ENCODE results near the gene NXNL2.
A peak's percentile ranks its signal among the peaks of the same experiment; 100 is the strongest.

NXNL2 gene

GRCh38 chr9:88579050-88579715 lies 44.2 kb downstream of the NXNL2 start:
- no peak for DNase-seq

GRCh38 chr9:88580961-88581360 lies 46.0 kb downstream of the NXNL2 start:
- no peak for DNase-seq

- no peak for DNase-seq
Observed at GRCh38 chr9:88583901-88584596, 49.1 kb downstream of the NXNL2 start.

- no peak for DNase-seq
Observed at GRCh38 chr9:88585426-88585825, 50.4 kb downstream of the NXNL2 start.

- DNase-seq: no peak
Observed at GRCh38 chr9:88586452-88586851, 51.5 kb downstream of the NXNL2 start.

- DNase-seq: no peak
Observed at GRCh38 chr9:88587182-88587581, 52.2 kb downstream of the NXNL2 start.

GRCh38 chr9:88587885-88588649 lies 53.1 kb downstream of the NXNL2 start:
- DNase-seq: no peak

GRCh38 chr9:88589656-88590055 lies 54.7 kb downstream of the NXNL2 start:
- no peak for DNase-seq

GRCh38 chr9:88590558-88591146 lies 55.7 kb downstream of the NXNL2 start:
- DNase-seq: no peak

GRCh38 chr9:88593537-88594185 lies 58.7 kb downstream of the NXNL2 start:
- peak; percentile 17 for DNase-seq
